Vagina (tissue), 2 donors: Measurements from ENCODE around the gene UNC5CL. TPM values are rescaled to one million over a fixed set of nuclear protein-coding genes. Genes with fewer than 3 reads are reported as not detected.
"Not testable (repeated sequence)": the region's sequence is repeated elsewhere in the genome, so short reads cannot be mapped to it uniquely, and the experiment has no call there.

Experiments
- DNase-seq, 2 donors: peaks; one replicate each; pipeline ENCODE4 v3.0.0-alpha.2; 2017; ENCODE audit errors: extremely low spot score in 2 of 2
- H3K27ac ChIP-seq: fragments of 200-600 bp; sonication (generic); one replicate; pipeline ENCODE4 v1.5.1; 2019
- H3K27me3 ChIP-seq: fragments of 200-600 bp; sonication (generic); one replicate; pipeline ENCODE4 v1.5.1; 2019
- H3K36me3 ChIP-seq, 2 donors: fragments of 200-600 bp; sonication (generic); one replicate each; pipeline ENCODE4 v1.5.1; 2017 to 2019
- H3K4me1 ChIP-seq: fragments of 200-600 bp; sonication (generic); one replicate; pipeline ENCODE4 v1.5.1; 2019
- H3K4me3 ChIP-seq, 2 donors: fragments of 200-600 bp; sonication (generic); 1 replicate in 1 of 2; 2 replicates in 1 of 2; pipeline ENCODE4 v1.5.1; 2016 to 2019
- H3K9me3 ChIP-seq: fragments of 200-600 bp; sonication (generic); one replicate; pipeline ENCODE4 v1.5.1; 2019
- CTCF ChIP-seq, 3 experiments: fragments of 450-650 bp in 2 of 3; fragments of 200-600 bp in 1 of 3; sonication (generic) in 1 of 3; IDR thresholded peaks; one replicate each; pipeline ENCODE4 v1.5.1; 2017 to 2019; ENCODE audit warnings: antibody characterized with exemption in 3 of 3, mild to moderate bottlenecking in 2 of 3, moderate library complexity in 2 of 3
- POLR2A ChIP-seq, 2 donors: fragments of 450-650 bp; IDR thresholded peaks; one replicate each; pipeline ENCODE4 v1.6.1; 2017; ENCODE audit warnings: antibody characterized with exemption in 2 of 2, mild to moderate bottlenecking in 2 of 2, moderate library complexity in 2 of 2
- POLR2AphosphoS5 ChIP-seq, 2 donors: sonication (generic); formaldehyde crosslinking; IDR thresholded peaks; one replicate each; pipeline ENCODE4 v1.9.0; 2017; ENCODE audit warnings: antibody characterized with exemption in 2 of 2, mild to moderate bottlenecking in 2 of 2, low read depth in 1 of 2; ENCODE audit not compliant: insufficient read depth in 1 of 2
- intact Hi-C: fragments of 100-400 bp; cut with DNase I; formaldehyde crosslinking; loops from one replicate; pipeline ENCODE4 v1.15.1; 2023
- total RNA-seq: library from RNA; depleted of rRNA; stranded (reverse); fragments of >200 nt; gene quantifications from one replicate; pipeline ENCODE4 v1.2.3, GENCODE V29; 2016

UNC5CL gene
- total RNA-seq, 1 donor from 2014 or later: 0.25 TPM

GRCh38 chr6:41013466-41014153 is 25.4 kb downstream of the UNC5CL start:
- no peak for DNase-seq

GRCh38 chr6:41011673-41012072 is 27.3 kb downstream of the UNC5CL start:
- H3K36me3 ChIP-seq: no peaks in the 10 kb centered on the region
- H3K4me1 ChIP-seq: no peaks in the 10 kb centered on the region
- DNase-seq: no peak
- H3K9me3 ChIP-seq: no peaks in the 10 kb centered on the region
- no peak overlapping the region for H3K27ac ChIP-seq
- H3K27me3 ChIP-seq: no peaks in the 10 kb centered on the region
- no peak for TF ChIP-seq POLR2A (IDR thresholded peaks at IDR 0.05)
- TF ChIP-seq CTCF (IDR thresholded peaks at IDR 0.05): no peak
- TF ChIP-seq POLR2AphosphoS5 (IDR thresholded peaks at IDR 0.05; ENCODE audit: insufficient read depth in 1 of 2, low read depth in 1 of 2): no peak
- intact Hi-C loops: no loop called here
- no peak overlapping the region for H3K4me3 ChIP-seq

More at GRCh38 chr6:41013466-41014153, 25.4 kb downstream of the UNC5CL start:
- Histone ChIP-seq H3K36me3 (no peaks in the 10 kb centered on the region), H3K27ac (no peak overlapping the region), H3K9me3 (no peaks in the 10 kb centered on the region), H3K27me3 (no peaks in the 10 kb centered on the region), H3K4me1 (no peaks in the 10 kb centered on the region), H3K4me3 (no peak overlapping the region)
- TF ChIP-seq CTCF (IDR thresholded peaks at IDR 0.05): no peak
- TF ChIP-seq POLR2AphosphoS5 (IDR thresholded peaks at IDR 0.05; ENCODE audit: insufficient read depth in 1 of 2, low read depth in 1 of 2): no peak
- TF ChIP-seq POLR2A (IDR thresholded peaks at IDR 0.05): no peak
- intact Hi-C loops: no loop called here

- Histone ChIP-seq H3K36me3 (no peaks in the 10 kb centered on the region), H3K4me3 (no peak overlapping the region), H3K4me1 (no peaks in the 10 kb centered on the region), H3K9me3 (no peaks in the 10 kb centered on the region), H3K27me3 (no peaks in the 10 kb centered on the region), H3K27ac (no peak overlapping the region)
- TF ChIP-seq POLR2AphosphoS5 (IDR thresholded peaks at IDR 0.05; ENCODE audit: insufficient read depth in 1 of 2, low read depth in 1 of 2) (no peak), CTCF (IDR thresholded peaks at IDR 0.05) (no peak), POLR2A (IDR thresholded peaks at IDR 0.05) (no peak)
- intact Hi-C loops: no loop called here
- no peak for DNase-seq
These were observed 29.4 kb downstream of the UNC5CL start for GRCh38 chr6:41009669-41010068.

- intact Hi-C loops: no loop called here
- DNase-seq: no peak
- Histone ChIP-seq H3K4me1 (no peaks in the 10 kb centered on the region), H3K4me3 (no peak overlapping the region), H3K27me3 (no peaks in the 10 kb centered on the region), H3K27ac (no peak overlapping the region), H3K36me3 (no peaks in the 10 kb centered on the region), H3K9me3 (no peaks in the 10 kb centered on the region)
- TF ChIP-seq POLR2AphosphoS5 (IDR thresholded peaks at IDR 0.05; ENCODE audit: insufficient read depth in 1 of 2, low read depth in 1 of 2) (no peak), POLR2A (IDR thresholded peaks at IDR 0.05) (no peak), CTCF (IDR thresholded peaks at IDR 0.05) (no peak)
These were observed 31.0 kb downstream of the UNC5CL start for GRCh38 chr6:41008011-41008410.

GRCh38 chr6:41006980-41007379 is 32.0 kb downstream of the UNC5CL start:
- intact Hi-C loops: not testable (repeated sequence)

More at GRCh38 chr6:41006980-41007379, 32.0 kb downstream of the UNC5CL start:
- not testable (repeated sequence) for H3K36me3 ChIP-seq, H3K4me1 ChIP-seq, H3K9me3 ChIP-seq, H3K4me3 ChIP-seq, DNase-seq, H3K27ac ChIP-seq, H3K27me3 ChIP-seq
